Right renal cortex interstitium (tissue), 3 donors: ENCODE measurements around the gene NECTIN1. TPM values are rescaled to one million over a fixed set of nuclear protein-coding genes. Genes with fewer than 3 reads are reported as not detected.

Experiments used
- DNase-seq, 3 donors: peaks; one replicate each; pipeline ENCODE4 v3.0.0-alpha.2; 2013; ENCODE audit warnings: low read depth in 3 of 3, low spot score in 2 of 3
- polyA plus RNA-seq, 3 donors: library from polyadenylated mRNA; unstranded; fragments of 120-200 nt; gene quantifications; one replicate each; pipeline ENCODE4 v1.2.1, GENCODE V29; 2013; ENCODE audit not compliant: insufficient read length in 3 of 3

The NECTIN1 gene
- polyA plus RNA-seq, 3 donors: 36.4 to 42.4 (median 36.6) TPM

DNA sequence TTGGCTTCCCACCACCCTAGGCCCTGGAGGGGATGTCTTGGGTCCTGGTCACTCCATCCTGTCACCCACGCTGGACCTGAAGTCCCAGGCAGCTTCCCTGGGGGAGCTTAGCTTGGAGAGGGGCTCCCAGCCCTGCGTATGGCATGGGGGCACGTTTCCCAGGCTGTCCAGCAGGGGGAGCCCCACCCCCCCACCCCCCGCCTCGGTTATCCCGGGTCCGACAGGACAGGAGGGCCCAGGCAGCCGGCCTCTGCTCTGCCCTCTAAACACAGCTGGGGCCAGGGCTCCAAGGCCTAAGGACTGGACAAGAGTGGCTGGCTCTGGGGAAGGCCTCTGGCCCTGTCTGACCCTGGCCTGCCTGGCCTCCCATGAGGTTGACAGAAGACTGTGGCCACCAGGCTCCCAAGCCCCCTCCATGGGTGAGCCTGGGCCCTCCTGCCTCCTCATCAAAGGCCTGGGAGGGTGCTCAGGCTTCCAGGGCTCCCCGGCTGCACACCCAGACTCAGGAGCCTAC, 104.8 kb downstream of the NECTIN1 start:
- no peak for DNase-seq

DNA sequence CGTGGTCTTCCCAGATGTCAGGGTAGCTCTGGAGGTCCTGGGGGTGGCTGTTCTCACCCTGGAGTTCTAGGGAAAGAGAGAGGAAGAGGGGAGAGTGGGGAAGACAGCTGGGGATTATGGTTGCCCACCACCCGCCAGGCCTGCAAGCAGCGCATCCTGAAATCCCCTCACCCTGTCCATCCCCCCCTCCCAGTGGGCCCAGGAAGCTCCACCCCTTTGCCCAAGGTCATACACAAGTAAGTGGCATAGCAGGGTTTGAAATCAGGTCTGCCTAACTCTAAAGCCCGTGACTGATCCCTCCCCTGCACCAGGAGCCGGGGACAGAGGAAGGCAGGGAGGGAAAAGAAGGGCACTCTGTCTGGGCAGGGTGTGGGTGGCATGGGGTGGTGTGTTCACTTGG, 105.3 kb downstream of the NECTIN1 start:
- no peak for DNase-seq

GRCh38 chr11:119622454-119623143, 106.4 kb downstream of the NECTIN1 start:
- no peak for DNase-seq

DNA sequence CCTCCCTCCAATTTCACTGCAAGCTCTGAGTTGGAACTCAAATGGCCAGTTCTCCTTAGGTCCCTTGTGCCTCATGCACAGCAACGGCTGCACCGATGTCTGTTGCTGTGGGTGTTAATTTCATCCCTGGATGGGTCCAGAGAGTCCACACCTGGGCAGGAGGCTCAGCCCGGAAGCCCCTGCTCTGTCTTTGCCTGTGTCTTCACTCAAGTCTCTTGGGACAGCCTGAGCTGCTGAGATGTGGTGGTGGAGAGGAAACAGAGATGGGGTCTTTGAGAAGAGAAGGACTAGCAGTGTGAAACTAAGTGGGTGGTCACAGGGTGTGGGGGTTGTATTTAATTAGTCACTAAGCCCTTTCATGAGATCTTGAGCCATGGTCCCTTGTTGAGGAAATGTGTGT, 109.3 kb downstream of the NECTIN1 start:
- no peak for DNase-seq

GRCh38 chr11:119618208-119618909, 110.6 kb downstream of the NECTIN1 start:
- DNase-seq: no peak

- no peak for DNase-seq
Measured at GRCh38 chr11:119617340-119617713, 111.7 kb downstream of the NECTIN1 start.

DNA sequence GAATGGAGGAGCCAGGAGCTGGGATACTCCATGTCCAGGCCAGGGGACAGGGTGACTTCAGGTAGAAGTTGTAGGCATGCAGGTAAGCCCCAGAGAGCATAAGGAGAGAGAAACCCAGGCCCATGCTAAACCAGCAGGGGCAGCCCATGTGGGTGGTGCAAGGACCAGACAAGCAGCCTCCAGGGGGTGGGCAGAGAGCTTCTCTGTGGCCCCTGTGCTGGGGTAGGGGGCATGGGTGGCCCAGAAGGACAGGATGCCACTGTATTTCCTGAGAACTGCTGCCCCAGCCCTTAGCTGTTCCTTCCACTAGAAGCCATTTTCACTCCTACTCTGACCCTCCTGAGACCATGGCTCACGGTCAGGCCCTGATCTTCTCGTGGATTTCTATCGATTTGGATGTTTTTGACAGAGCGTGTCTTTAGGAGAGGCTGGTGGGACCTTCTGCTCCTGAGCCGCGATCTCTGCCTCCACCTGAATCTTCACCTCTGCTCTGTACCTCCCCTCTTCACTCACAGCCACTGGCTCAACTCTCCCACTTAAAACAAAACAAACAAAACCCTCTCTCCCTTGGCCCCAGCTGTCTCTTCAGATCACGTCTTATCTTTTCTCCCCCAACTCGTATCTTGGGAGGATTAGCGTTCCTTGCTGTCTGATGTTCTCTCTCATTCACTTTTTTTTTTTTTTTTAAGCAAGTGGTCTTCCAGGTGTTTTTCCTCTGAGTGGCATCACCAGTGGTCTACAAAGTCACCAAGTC, 112.2 kb downstream of the NECTIN1 start:
- no peak for DNase-seq

DNA sequence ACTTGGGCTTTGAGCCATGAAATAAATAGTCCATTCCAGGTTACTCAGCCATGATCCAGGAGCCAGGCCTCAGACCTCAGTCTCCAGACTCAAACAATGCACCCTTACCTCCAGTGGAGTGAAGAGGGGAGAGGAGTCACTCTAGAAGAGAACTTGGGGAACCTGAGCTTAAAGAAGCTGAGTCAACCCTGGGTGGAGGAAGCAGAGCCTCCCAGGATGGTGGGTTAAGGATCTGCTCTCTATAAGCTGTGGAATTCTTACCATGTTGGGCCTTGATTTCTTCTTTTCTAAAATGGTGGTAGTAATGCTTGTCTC, 113.2 kb downstream of the NECTIN1 start:
- no peak for DNase-seq

- DNase-seq: no peak
Measured at GRCh38 chr11:119615003-119615881, 113.8 kb downstream of the NECTIN1 start.

DNA sequence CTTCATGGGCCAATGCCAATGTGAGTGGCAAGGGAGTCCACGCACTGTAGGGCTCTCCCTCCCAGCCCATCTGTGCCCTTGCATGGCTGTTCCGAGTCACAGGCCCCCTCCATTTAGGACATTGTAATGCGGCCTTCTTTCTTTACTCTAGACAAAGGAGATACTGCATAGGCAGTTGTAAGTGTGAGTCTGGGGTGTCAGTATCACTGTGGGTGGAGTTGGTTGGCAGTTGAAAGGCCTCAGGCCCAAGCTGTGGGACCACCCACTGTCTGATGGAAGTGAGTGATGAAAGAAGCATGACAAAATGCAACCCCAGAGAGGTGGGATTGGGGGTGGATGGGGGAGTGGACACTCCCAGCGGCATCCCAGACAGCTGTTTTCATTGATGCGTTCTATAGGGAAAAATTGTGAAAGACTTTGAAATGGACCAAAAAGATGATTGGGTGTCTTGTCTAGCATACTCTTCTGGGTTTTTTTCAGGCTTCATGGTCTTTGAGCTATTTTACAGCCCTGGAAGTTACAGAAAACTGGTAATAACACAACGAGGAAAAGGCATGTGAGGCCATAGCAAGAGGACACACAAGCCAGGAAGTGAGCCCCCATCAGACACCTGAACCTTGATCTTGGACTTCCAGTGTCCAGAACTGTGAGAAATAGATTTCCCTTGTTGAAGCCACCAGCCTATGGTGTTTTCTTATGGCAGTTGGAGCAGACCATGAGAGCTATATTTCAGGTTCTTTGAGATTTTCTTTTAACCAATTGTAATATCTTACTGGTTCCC, 114.6 kb downstream of the NECTIN1 start:
- DNase-seq: no peak

DNA sequence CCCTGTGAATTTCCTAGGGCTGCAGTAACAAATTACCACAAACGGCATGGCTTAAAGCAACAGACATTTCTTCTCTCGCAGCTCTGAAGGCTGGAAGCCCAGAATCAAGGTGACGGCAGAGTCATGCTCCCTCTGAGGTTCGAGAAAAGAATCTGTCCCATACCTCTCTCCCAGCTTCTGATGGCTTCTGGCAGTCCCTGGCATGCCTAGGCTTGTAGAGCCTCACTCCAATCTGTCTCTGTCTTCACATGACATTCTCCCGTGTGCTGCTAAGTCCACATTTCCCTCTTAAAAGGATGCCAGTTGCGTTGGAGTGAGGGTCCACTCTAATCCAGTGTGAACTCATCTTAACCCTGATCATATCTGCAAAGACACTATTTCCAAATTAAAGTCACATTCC, 116.2 kb downstream of the NECTIN1 start:
- no peak for DNase-seq

GRCh38 chr11:119610836-119611426, 118.1 kb downstream of the NECTIN1 start:
- DNase-seq: no peak

DNA sequence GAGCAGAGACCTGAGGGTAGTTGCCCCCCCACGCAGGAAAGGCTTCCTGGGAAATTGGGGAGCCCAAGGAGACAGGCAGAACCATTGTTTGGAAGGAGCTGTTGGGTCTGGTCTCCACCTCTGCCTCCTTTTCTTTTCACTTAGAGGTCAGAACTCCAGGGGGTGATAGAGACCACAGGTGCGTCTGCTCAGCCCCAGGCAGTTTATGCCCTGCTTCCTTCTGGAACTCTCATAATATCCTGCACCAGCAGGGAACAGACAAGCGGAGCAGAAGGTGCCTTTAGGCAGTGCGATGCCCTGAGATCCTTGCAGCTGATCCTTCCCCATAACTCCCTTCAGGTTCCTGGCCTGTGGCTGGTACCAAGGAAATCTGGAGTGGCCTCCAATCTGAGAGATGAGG, 120.2 kb downstream of the NECTIN1 start:
- no peak for DNase-seq

DNA sequence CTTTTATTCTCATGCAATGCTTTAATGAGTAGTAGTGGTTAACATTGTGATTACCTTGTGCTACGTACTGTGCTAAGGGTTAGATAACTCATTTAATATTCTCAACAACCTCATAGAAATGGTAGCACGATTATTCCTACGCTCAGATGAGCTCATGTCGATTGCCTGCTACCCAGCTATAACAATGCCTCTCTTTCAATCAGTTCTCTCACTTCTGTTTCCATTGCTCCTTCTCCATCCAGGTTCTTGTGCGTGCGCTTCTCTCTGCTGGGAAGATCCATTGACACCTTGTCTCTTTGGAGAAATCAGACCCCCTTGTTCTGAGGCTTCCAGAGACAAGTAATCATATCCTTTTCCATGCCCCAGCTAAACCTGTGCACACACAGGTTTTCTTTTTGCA, 120.8 kb downstream of the NECTIN1 start:
- no peak for DNase-seq

DNA sequence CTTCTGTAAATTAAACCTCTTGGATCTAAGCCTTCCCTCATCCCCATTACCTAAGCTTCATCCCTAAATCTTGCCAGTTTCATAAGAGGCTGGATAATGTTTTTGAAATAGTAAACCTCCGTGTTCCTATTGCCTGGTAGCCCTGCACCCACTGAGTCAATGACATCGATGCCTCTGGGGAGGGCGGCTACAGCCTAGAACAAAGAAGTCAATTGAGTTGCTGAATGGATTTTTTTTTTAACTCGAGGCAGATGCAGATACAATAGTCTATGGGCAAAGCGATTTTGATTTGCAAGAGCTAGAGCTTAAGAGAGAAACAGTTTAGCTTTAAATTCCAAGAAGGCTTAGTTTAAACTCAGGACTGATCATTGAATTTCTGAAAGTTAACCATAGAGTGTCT, 121.3 kb downstream of the NECTIN1 start:
- no peak for DNase-seq

GRCh38 chr11:119605137-119605665, 123.8 kb downstream of the NECTIN1 start:
- no peak for DNase-seq

DNA sequence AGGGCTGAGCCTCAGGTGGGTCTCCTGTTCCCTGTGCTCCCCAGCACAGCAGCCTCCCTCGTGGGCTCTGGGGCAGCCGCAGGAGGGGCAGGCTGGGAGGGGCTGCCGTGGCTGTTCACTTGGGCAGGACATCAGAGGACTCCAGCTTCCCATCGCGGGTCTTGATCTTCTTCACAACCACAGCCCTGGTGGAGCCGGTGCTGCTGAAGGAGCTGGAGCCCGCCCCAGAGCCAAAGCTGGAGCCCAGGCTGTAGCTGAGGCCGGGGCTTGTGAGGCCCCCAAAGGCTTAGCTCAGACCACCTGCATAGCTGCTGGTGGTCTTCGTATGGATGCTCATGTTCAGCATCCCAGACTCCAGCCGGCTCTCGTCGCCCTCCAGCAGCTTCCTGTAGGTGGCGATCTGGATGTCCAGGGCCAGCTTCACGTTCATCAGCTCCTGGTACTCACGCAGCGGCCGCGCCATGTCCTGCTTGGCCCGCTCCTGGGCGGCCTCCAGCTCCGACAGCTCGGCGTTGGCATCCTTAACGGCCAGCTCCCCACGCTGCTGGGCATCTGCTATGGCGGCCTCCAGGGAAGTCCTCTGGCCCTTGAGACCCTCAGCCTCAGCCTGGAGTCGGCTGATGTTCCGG, 126.1 kb downstream of the NECTIN1 start:
- DNase-seq: no peak

GRCh38 chr11:119599864-119600541, 129.0 kb downstream of the NECTIN1 start:
- DNase-seq: no peak
